K562 (cell line): ENCODE results near the gene SLC6A4. TPM values are rescaled to one million over a fixed set of nuclear protein-coding genes. Genes with fewer than 3 reads are reported as not detected.

Source experiments
- ARID4B ChIP-seq: sonication (generic); formaldehyde crosslinking; IDR thresholded peaks from 2 replicates; pipeline ENCODE4 v1.8.0; 2022; ENCODE audit warnings: mild to moderate bottlenecking, missing genetic modification reagents
- ATF6 ChIP-seq: sonication (generic); formaldehyde crosslinking; IDR thresholded peaks from 2 replicates; pipeline ENCODE4 v1.4.0; 2020; ENCODE audit warnings: mild to moderate bottlenecking, missing genetic modification reagents
- FOXK2 ChIP-seq, 2 experiments: fragments of 450-650 bp; IDR thresholded peaks in 1 of 2; conservative IDR thresholded peaks in 1 of 2; 2 replicates each; pipeline ENCODE4 v1.6.1; 2016; ENCODE audit warnings: low read depth in 2 of 2, mild to moderate bottlenecking in 1 of 2
- SMARCC2 ChIP-seq: fragments of 450-650 bp; IDR thresholded peaks from 2 replicates; pipeline ENCODE4 v1.6.1; 2017; ENCODE audit warnings: antibody characterized with exemption, moderate library complexity, mild to moderate bottlenecking, low read depth
- TEAD4 ChIP-seq, 2 experiments: sonication (generic) in 1 of 2; formaldehyde crosslinking in 1 of 2; IDR thresholded peaks; 2 replicates each; pipeline versions ENCODE4 v1.6.1 to v1.8.0; 2012 to 2022; ENCODE audit warnings: borderline replicate concordance in 1 of 2, inconsistent platforms in 1 of 2, low read length in 1 of 2, mild to moderate bottlenecking in 1 of 2, missing genetic modification reagents in 1 of 2
- polyA plus RNA-seq, 8 experiments: library from polyadenylated mRNA; depleted of rRNA in 4 of 8; stranded (reverse) in 5 of 8; unstranded in 3 of 8; fragments of >200 nt; fragmentation: Nextera tagmentation in 2 of 8; fragmentation: Illumina TruSeq in 1 of 8; extraction: Ambion mirVana in 2 of 8; extraction: Trizol in 1 of 8; gene quantifications; 2 replicates each; pipeline versions ENCODE4 v1.2.1 to v1.2.3, GENCODE V29; 2011 to 2014; ENCODE audit warnings: inconsistent platforms in 1 of 8, missing spikeins in 1 of 8
- total RNA-seq, 7 experiments: library from RNA; depleted of rRNA in 6 of 7; stranded (reverse); fragments of >200 nt in 6 of 7; fragmentation: Illumina TruSeq in 2 of 7; extraction: Trizol in 2 of 7; gene quantifications; 2 replicates each; pipeline versions ENCODE4 v1.2.1 to v1.2.3, GENCODE V29; 2011 to 2021; ENCODE audit warnings: low replicate concordance in 1 of 7
- TF ChIP-seq, protein P1 (sequence below): fragments of 200-600 bp; sonication (generic); IDR thresholded peaks from one replicate; pipeline ENCODE4 v1.6.1; 2012; ENCODE audit warnings: mild to moderate bottlenecking, low read depth, low read length, inconsistent platforms
- TF ChIP-seq, protein P2 (sequence below): fragments of 250-450 bp; sonication (Bioruptor Pico); IDR thresholded peaks from 2 replicates; pipeline ENCODE4 v1.4.0; 2020; ENCODE audit warnings: mild to moderate bottlenecking

The SLC6A4 gene
- total and polyA plus RNA-seq, 9 of the 15 experiments (the other 6 are each of a cell fraction or from before 2014, with no cell fraction given): 0.05 to 0.09 (median 0.07) TPM; not detected in 6

GRCh38 chr17:30279156-30279555, 43.7 kb upstream of the SLC6A4 start (continued):
- TF ChIP-seq, protein P1, sequence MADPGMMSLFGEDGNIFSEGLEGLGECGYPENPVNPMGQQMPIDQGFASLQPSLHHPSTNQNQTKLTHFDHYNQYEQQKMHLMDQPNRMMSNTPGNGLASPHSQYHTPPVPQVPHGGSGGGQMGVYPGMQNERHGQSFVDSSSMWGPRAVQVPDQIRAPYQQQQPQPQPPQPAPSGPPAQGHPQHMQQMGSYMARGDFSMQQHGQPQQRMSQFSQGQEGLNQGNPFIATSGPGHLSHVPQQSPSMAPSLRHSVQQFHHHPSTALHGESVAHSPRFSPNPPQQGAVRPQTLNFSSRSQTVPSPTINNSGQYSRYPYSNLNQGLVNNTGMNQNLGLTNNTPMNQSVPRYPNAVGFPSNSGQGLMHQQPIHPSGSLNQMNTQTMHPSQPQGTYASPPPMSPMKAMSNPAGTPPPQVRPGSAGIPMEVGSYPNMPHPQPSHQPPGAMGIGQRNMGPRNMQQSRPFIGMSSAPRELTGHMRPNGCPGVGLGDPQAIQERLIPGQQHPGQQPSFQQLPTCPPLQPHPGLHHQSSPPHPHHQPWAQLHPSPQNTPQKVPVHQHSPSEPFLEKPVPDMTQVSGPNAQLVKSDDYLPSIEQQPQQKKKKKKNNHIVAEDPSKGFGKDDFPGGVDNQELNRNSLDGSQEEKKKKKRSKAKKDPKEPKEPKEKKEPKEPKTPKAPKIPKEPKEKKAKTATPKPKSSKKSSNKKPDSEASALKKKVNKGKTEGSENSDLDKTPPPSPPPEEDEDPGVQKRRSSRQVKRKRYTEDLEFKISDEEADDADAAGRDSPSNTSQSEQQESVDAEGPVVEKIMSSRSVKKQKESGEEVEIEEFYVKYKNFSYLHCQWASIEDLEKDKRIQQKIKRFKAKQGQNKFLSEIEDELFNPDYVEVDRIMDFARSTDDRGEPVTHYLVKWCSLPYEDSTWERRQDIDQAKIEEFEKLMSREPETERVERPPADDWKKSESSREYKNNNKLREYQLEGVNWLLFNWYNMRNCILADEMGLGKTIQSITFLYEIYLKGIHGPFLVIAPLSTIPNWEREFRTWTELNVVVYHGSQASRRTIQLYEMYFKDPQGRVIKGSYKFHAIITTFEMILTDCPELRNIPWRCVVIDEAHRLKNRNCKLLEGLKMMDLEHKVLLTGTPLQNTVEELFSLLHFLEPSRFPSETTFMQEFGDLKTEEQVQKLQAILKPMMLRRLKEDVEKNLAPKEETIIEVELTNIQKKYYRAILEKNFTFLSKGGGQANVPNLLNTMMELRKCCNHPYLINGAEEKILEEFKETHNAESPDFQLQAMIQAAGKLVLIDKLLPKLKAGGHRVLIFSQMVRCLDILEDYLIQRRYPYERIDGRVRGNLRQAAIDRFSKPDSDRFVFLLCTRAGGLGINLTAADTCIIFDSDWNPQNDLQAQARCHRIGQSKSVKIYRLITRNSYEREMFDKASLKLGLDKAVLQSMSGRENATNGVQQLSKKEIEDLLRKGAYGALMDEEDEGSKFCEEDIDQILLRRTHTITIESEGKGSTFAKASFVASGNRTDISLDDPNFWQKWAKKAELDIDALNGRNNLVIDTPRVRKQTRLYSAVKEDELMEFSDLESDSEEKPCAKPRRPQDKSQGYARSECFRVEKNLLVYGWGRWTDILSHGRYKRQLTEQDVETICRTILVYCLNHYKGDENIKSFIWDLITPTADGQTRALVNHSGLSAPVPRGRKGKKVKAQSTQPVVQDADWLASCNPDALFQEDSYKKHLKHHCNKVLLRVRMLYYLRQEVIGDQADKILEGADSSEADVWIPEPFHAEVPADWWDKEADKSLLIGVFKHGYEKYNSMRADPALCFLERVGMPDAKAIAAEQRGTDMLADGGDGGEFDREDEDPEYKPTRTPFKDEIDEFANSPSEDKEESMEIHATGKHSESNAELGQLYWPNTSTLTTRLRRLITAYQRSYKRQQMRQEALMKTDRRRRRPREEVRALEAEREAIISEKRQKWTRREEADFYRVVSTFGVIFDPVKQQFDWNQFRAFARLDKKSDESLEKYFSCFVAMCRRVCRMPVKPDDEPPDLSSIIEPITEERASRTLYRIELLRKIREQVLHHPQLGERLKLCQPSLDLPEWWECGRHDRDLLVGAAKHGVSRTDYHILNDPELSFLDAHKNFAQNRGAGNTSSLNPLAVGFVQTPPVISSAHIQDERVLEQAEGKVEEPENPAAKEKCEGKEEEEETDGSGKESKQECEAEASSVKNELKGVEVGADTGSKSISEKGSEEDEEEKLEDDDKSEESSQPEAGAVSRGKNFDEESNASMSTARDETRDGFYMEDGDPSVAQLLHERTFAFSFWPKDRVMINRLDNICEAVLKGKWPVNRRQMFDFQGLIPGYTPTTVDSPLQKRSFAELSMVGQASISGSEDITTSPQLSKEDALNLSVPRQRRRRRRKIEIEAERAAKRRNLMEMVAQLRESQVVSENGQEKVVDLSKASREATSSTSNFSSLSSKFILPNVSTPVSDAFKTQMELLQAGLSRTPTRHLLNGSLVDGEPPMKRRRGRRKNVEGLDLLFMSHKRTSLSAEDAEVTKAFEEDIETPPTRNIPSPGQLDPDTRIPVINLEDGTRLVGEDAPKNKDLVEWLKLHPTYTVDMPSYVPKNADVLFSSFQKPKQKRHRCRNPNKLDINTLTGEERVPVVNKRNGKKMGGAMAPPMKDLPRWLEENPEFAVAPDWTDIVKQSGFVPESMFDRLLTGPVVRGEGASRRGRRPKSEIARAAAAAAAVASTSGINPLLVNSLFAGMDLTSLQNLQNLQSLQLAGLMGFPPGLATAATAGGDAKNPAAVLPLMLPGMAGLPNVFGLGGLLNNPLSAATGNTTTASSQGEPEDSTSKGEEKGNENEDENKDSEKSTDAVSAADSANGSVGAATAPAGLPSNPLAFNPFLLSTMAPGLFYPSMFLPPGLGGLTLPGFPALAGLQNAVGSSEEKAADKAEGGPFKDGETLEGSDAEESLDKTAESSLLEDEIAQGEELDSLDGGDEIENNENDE: no peak
- TF ChIP-seq TEAD4 (IDR thresholded peaks at IDR 0.05; ENCODE audit: low read length): no peak
- TF ChIP-seq TEAD4 (CRISPR knock-in tag; IDR thresholded peaks at IDR 0.05; ENCODE audit: borderline replicate concordance): no peak
- no peak for TF ChIP-seq SMARCC2
- no peak for TF ChIP-seq ARID4B (CRISPR knock-in tag)
- TF ChIP-seq, protein P2, sequence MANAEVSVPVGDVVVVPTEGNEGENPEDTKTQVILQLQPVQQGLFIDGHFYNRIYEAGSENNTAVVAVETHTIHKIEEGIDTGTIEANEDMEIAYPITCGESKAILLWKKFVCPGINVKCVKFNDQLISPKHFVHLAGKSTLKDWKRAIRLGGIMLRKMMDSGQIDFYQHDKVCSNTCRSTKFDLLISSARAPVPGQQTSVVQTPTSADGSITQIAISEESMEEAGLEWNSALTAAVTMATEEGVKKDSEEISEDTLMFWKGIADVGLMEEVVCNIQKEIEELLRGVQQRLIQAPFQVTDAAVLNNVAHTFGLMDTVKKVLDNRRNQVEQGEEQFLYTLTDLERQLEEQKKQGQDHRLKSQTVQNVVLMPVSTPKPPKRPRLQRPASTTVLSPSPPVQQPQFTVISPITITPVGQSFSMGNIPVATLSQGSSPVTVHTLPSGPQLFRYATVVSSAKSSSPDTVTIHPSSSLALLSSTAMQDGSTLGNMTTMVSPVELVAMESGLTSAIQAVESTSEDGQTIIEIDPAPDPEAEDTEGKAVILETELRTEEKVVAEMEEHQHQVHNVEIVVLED (CRISPR knock-in tag): no peak
- no peak for TF ChIP-seq ATF6 (CRISPR knock-in tag)
- no peak for TF ChIP-seq FOXK2 (conservative IDR thresholded peaks at IDR 0.05 in 1 of 2, IDR thresholded peaks at IDR 0.05 in 1 of 2; ENCODE audit: low read depth in 2 of 2)
